ENCODE data around the gene CD82. TPM values are rescaled to one million over a fixed set of nuclear protein-coding genes. Genes with fewer than 3 reads are reported as not detected.

Gene CD82
- total RNA-seq, 2 donors from 2014 or later: 6.8 to 17.7 TPM

- Histone ChIP-seq H3K4me3 (no peak overlapping the region), H3K27ac (no peak overlapping the region), H3K9me3 (no peaks in the 10 kb centered on the region), H3K4me1 (peaks cover 0 to 33% of the 10 kb centered on the region in 2 donors), H3K27me3 (no peaks in the 10 kb centered on the region), H3K36me3 (no peaks in the 10 kb centered on the region)
- DNase-seq (ENCODE audit: low spot score): no peak
- TF ChIP-seq CTCF (IDR thresholded peaks at IDR 0.05): no peak
These were observed 9.3 kb downstream of the CD82 start for GRCh38 chr11:44574610-44575287.

DNA sequence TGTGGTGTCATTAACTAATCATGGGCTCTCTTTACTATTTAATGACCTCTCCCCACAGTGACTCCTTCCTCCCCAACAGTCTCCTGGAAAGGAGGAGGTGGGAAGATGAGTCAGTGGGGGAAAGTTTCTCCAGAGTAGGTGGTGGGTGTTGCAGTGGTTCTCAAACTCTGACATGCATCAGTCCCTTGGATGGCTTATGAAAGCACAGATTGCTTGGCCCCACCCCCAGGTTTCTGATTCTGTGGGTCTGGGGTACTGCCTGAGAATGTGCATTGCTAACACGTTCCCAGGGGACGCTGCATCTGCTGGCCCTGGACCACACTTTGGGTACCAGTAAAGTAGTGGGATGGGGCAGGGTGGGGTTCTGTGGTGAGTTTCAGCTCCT lies 9.8 kb downstream of the CD82 start:
- Histone ChIP-seq H3K27ac (no peak overlapping the region), H3K9me3 (no peaks in the 10 kb centered on the region), H3K27me3 (no peaks in the 10 kb centered on the region), H3K36me3 (no peaks in the 10 kb centered on the region), H3K4me1 (peaks cover 0 to 33% of the 10 kb centered on the region in 2 donors), H3K4me3 (no peak overlapping the region)
- DNase-seq (ENCODE audit: low spot score): no peak
- no peak for TF ChIP-seq CTCF (IDR thresholded peaks at IDR 0.05)

DNA sequence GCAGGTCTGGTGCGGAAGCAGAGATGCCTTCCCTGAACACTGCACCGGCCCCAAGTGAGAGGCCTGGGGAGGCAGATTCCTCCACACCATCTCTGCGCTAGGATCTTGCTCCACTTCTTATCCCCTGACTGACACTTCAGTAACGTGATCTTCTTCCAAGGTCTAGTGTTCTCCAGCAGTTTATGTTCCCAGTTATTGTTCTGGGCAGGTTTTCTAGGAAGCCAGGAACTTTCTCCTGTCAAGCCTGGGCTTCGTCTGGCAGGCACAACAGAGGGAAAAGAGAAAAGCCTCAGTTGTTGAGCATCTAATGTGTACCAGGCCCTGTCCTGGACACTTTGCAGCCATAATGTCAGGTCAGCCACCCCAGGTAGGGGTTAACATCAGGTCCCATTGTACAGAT lies 10.5 kb downstream of the CD82 start:
- no peak overlapping the region for H3K4me3 ChIP-seq
- H3K9me3 ChIP-seq: no peaks in the 10 kb centered on the region
- no peak for TF ChIP-seq CTCF (IDR thresholded peaks at IDR 0.05)
- H3K27me3 ChIP-seq: no peaks in the 10 kb centered on the region
- H3K4me1 ChIP-seq: peaks cover 0 to 36% of the 10 kb centered on the region in 2 donors
- H3K27ac ChIP-seq: no peak overlapping the region
- H3K36me3 ChIP-seq: no peaks in the 10 kb centered on the region
- DNase-seq (ENCODE audit: low spot score): no peak

- Histone ChIP-seq H3K9me3 (no peaks in the 10 kb centered on the region), H3K27me3 (no peaks in the 10 kb centered on the region), H3K4me3 (no peak overlapping the region), H3K4me1 (peaks cover 0 to 36% of the 10 kb centered on the region in 2 donors), H3K27ac (no peak overlapping the region), H3K36me3 (no peaks in the 10 kb centered on the region)
- DNase-seq (ENCODE audit: low spot score): no peak
- TF ChIP-seq CTCF (IDR thresholded peaks at IDR 0.05): no peak
These were observed 11.2 kb downstream of the CD82 start for GRCh38 chr11:44576656-44577055.

GRCh38 chr11:44577231-44577830 lies 11.9 kb downstream of the CD82 start:
- Histone ChIP-seq H3K9me3 (no peaks in the 10 kb centered on the region), H3K4me1 (peaks cover 0 to 37% of the 10 kb centered on the region in 2 donors), H3K36me3 (no peaks in the 10 kb centered on the region), H3K27ac (no peak overlapping the region), H3K4me3 (no peak overlapping the region), H3K27me3 (no peaks in the 10 kb centered on the region)
- DNase-seq (ENCODE audit: low spot score): no peak
- TF ChIP-seq CTCF (IDR thresholded peaks at IDR 0.05): no peak

Data from right atrium auricular region (tissue), 2 donors.